ENCODE data around the gene CHD9.
"Not testable (repeated sequence)": the region's sequence is repeated elsewhere in the genome, so short reads cannot be mapped to it uniquely, and the experiment has no call there.

CHD9 gene

DNA sequence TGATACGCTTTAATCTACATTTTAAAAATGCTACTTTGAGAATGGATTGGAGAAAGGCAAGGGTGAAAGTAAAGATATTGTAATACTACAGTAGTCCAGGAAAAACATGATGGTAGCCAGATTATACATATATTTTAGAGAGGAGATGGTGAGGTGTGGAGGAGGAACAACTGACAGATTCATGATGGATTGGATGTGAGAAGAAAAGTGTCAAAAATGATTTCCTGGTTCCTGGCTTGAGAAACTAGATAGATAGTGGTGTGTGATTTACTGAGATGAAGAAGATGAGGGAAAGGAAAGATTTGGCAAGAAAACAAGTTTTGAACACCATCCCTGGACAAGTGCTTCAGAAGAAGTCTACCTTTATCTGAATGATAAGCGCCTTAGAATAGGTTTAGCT is 80.5 kb downstream of the CHD9 start:
- DNase-seq = no peak

GRCh38 chr16:53142823-53143568 is 88.2 kb downstream of the CHD9 start:
- no peak for DNase-seq

DNA sequence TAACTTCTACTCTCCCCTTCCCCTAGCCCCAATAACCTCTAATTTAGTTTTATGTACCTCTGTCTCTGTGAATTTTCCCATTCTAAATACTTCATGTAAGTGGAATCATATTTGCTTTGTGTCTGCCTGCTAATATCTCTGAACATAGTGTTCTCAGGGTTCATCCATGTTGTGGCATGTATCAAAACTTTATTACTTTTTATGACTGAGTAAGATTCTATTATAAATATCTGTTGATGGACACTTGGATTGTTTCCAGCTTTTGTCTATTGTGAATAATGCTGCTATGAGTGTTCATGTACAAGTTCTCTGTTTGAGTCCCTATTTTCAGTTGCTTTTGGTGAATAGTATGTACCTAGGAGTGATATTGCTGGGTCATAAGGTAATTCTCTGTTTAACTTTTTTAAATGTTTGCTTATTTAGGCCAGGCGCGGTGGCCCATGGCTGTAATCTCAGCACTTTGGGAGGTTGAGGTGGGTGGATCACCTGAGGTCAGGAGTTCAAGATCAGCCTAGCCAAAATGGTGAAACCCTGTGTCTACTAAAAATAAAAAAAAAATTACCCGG is 92.8 kb downstream of the CHD9 start:
- no peak for DNase-seq

DNA sequence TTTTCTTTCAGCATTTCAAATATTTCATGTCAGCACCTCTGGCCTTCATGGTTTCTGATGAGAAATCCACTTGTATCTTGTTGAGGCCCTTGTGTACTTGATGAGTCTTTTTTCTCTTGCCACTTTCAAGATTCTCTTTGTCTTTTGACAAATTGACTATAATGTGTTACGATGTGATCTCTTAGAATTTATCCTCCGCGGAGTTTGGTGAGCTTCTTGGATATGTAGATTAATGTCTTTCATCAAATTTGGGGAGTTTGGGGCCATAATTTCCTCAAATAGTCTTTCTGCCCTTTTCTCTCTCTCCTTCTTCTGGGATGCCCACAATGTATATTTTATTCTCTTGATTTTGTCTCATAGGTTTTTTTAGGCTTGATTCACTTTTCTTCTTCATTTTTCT is 96.0 kb downstream of the CHD9 start:
- no peak for DNase-seq

DNA sequence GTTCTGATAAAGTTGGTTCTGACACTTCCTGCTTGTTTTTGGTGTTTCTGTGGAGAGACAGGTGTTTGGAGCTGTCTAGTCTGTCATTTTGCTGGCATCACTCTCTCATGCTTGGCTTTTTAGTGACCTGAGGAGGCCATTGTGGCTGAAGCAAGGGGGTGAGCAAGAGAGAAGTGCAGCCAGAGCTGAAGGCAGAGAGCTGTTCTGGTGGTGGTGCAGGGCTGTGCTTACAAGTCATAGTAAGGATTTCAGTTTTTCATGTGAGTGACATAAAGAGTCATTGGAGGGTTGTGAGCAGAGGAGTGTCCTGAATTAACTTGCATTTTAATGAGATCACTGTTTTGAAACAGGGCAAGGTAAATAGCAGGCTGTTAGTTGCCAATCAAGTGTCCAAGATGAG is 97.5 kb downstream of the CHD9 start:
- DNase-seq = no peak

GRCh38 chr16:53153130-53153529 is 98.3 kb downstream of the CHD9 start:
- no peak for DNase-seq

DNA sequence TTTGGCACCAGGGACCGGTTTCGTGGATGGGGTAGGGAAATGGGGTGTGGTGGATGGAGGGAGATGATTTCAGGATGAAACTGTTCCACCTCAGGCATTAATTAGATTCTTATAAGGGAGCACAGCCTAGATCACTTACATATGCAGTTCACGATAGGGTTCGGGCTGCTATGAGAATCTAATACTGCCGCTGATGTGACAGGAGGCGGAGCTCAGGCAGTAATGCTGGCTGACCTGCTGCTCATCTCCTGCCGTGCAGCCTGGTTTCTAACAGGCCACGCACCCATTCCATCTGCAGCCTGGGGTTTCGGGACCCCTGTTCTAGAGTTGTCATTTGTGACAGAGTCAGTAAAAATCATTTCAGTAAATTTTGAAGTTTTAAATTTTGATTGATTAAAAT is 99.7 kb downstream of the CHD9 start:
- DNase-seq = no peak

DNA sequence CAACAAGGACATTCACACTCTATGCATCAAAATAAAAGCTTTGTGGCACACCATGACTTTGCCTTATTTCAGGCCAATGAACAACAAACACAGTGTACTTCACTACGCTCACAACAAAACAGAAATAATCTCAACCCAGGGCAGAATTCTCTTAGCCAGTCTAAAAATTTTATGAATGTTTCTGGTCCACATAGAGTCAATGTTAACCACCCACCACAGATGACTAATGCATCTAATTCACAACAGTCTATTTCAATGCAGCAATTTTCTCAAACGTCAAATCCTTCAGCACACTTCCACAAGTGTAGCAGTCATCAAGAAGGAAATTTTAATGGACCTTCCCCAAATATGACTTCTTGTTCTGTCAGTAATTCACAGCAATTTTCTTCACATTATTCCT is 101.7 kb downstream of the CHD9 start:
- no peak for DNase-seq

DNA sequence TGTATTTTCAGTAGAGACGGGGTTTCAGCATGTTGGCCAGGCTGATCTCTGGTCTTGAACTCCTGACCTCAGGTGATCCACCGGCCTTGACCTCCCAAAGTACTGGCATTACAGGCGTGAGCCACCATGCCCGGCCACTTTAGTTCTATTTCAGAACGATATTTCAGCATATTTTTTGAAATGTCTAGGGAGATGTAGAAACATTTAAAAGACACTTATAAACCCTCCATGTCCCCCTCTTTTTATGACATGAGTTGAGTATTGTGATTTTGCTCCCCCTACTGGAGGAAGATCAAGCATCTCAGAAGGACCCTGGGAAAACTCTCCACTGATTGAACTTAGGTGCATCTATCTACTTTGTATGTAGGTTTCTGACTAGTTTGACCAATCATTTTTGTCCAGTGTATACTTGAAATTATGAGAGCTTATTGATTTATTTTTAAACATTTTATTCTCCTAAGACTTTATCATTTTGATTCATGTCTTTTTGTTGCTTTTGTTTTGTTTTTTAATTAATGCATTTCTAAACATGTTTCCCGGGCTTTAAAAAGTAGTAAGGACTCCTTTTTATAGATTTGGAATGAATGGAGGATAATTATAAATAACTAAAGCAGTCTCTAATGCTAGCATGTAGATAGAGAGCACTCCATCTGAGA is 105.1 kb downstream of the CHD9 start:
- DNase-seq = no peak

DNA sequence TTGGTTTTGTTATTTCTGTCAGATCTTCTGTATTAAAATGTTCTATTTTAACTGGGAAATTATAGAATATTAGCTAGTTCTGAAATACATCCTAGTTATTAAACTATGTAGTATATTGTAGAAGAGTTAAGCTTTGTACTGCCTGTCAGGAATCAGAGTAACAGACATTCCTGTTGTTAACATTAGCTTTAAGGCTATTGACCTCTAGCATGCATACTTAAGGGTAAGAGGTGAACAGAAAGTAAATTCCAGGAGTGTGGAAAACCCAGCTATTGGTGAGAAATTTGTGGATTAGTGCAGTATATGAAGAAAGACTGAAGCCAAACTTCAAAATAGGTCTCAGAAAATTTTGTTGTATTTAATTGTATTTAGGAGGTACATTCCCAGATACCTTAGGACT is 111.3 kb downstream of the CHD9 start:
- DNase-seq = no peak

DNA sequence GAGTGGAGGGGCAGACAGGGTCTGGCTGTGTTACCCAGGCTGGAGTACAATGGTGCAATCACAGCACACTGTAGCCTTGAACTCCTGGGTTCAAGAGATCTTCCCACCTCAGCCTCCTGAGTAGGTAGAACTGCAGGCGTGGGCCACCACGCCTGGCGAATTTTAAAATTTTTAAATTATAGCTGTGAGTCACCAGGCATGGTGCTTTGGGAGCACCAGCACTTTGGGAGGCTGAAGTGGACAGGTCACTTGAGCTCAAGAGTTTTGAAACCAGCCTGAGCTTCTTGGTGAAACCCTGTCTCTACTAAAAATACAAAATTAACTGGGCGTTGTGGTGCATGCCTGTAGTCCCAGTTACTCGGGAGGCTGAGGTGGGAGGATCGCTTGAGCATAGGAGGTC is 114.0 kb downstream of the CHD9 start:
- no peak for DNase-seq

GRCh38 chr16:53172517-53172916 is 117.7 kb downstream of the CHD9 start:
- no peak for DNase-seq

DNA sequence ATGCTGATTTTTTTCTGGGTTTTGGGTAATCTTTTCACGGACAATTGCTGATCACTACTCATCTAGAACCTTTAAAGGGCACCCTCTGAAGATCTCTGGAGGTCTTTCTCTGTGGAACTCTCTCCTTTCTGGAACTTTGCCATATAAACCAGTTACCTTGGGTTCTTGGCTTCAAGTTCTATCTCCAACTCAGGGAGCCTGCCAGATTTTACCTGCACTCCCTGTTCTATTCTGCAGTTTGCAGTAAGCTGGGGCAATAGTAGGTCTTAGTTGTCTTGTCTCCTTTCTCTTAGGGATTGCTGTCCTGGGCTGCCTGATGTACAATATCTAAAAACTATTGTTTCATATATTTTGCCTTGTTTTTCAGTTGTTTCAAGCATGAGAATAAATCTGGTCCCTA is 120.3 kb downstream of the CHD9 start:
- no peak for DNase-seq

- no peak for DNase-seq
Measured at GRCh38 chr16:53176434-53176833, 121.6 kb downstream of the CHD9 start.

GRCh38 chr16:53183442-53183841 is 128.7 kb downstream of the CHD9 start:
- no peak for DNase-seq

GRCh38 chr16:53185741-53186140 is 130.9 kb downstream of the CHD9 start:
- not testable (repeated sequence) for DNase-seq

DNA sequence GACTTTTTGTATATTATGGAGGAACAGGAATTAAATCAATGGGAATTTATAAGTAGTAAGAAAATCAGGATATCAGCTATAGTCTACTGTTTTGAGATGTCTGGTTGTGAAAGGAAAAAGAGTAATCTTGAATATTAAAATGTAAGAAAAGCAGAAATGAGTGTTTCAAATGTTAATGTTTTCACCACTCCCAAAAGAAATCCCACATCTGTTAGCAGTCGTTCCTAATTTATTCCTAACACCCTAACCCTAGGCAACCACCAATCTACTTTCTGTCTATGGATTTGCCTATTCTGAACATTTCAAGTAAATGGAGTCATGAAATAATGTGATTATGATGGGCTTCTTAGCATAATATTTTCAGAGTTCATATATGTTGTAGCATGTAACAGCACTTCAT is 133.0 kb downstream of the CHD9 start:
- DNase-seq = no peak

GRCh38 chr16:53191413-53191812 is 136.6 kb downstream of the CHD9 start:
- no peak for DNase-seq

DNA sequence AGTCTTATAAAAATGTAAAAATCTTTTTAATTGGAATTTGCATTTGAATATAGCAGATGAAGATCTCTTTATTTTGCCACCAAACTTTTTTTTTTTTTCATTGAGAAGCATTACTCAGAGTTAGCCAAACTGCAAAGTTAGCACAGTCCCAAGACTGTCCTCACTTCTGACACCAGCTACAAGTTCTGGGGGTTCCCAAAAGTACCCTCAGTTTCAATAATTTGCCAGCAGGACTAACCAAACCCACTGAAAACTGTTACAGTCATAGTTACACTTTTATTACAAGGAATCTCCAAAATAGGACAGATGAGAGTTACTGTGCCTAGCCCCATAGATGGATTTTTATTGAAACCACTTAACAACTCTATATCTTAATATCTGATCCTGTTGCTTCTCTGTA is 144.1 kb downstream of the CHD9 start:
- DNase-seq = no peak

DNA sequence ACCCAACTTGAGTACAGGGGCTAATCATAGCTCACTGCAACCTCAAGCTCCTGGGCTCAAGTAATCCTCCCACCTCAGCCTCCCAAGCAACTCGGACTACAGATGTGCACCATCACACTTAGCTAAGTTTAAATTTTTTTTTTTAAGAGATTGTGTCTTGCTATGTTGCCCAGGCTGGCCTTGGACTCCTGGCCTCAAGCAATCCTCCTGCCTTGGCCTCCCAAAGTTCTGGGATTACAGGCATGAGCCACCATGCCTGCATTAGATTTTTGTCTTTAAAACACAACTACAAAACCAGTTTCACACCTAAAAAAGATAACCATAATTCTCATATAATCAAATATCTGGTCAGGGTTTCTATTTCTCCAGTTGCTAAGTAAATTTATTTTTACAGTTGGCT is 147.1 kb downstream of the CHD9 start:
- no peak for DNase-seq

GRCh38 chr16:53202398-53202797 is 147.6 kb downstream of the CHD9 start:
- no peak for DNase-seq

GRCh38 chr16:53207810-53208752 is 153.3 kb downstream of the CHD9 start:
- no peak for DNase-seq

DNA sequence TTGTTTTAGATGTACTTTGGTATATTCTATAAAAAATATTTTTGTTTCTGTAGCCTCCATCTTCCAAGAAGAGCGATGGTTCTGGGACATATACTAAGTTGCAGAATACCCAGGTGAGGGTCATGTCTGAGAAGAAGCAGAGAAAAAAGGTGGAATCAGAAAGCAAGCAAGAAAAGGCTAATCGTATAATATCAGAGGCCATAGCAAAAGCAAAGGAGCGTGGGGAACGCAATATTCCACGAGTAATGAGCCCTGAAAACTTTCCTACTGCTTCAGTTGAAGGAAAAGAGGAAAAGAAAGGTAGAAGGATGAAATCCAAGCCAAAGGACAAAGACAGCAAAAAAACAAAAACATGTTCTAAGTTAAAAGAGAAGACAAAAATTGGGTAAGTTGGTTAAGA is 154.6 kb downstream of the CHD9 start:
- no peak for DNase-seq
